NCI-H748 treated with DMSO at 0.1 percent for 48 hours (cell line): ENCODE measurements around the gene RAB7B.

Experiments used
- DNase-seq: peaks from one replicate; lab custom pipeline; 2025; lab: John Stamatoyannopoulos, UW

RAB7B gene

GRCh38 chr1:206022766-206023165 is 19.6 kb upstream of the RAB7B start:
- no peak for DNase-seq

GRCh38 chr1:206021626-206022365 is 18.6 kb upstream of the RAB7B start:
- no peak for DNase-seq

GRCh38 chr1:206021008-206021625 is 17.9 kb upstream of the RAB7B start:
- DNase-seq: no peak

GRCh38 chr1:206020393-206021007 is 17.3 kb upstream of the RAB7B start:
- DNase-seq: no peak

DNA sequence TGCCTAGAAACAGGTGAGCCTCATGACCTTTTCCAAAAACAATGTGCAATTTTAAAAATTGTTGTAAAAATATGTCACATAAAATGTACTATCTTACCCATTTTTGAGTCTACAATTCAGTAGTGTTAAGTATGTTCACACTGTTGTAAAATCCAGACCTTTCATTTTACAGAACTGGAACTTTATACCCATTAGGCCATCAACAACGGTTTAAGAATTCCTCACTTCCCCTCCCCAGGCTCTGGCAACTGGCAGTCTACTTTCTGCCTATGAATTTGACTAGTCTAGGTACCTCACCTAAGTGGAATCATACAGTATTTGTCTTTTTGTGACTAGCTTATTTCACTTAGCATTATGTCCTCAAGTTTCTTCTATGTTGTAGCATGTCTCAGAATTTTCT is 11.9 kb upstream of the RAB7B start:
- DNase-seq: no peak

DNA sequence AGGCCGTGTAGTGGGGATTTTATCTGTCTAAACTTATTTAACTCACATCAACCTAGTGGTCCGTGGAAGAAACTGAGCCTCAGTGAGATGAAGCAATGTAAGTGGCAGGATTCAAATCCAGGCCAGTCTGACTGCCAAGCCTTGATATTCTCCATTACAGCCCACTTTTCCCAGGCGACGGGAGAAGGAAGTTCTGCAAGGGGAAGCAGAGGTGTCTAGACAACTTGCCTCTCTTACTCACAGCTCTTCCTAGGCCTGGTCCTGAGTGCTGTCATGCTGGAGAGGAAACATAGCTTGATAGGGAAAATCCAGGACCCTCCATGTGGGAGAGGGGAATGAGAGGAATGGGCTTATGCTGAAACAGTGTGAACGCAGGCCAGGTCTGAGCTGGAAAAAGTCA is 11.4 kb upstream of the RAB7B start:
- no peak for DNase-seq

GRCh38 chr1:206013026-206013795 is 10.0 kb upstream of the RAB7B start:
- no peak for DNase-seq

DNA sequence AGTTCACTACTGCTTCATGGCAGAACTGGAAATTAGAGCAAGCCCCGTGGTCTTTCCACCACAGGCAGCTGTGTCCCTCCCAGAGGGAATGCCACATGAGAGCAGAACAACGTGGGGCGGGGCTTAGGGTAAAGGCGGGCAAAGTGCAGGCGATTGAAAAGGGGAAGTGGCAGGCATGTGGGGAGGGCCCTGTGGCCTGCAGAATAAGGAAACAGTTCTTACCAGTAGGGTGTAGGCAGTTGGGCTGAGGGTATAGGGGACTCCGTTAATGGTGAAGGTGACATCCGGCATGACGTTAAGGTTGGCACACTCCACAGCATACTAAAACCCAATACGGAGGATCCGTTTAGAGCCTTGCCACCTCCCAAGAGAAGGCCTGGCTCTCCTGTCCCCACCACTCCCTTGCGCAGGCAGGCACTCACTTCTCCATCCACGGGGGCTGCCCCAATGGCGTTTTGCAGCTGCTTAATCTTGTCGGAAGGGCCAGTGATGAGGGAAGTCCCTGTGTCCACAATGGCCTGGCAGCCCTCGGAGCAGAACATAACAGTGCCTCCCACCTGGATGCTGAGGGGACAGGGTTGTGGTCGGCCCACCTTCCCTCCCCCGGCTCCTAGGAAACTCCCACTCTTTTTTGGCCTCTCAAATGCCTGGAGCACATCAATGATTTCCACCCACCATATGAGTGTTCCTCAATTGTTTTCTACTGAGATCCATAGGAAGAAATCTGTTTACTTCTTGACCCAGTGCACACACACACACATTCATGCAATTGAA is 9.1 kb upstream of the RAB7B start:
- DNase-seq: no peak

- no peak for DNase-seq
These were observed 7.9 kb upstream of the RAB7B start for GRCh38 chr1:206011057-206011456.

- DNase-seq: no peak
These were observed 6.9 kb upstream of the RAB7B start for GRCh38 chr1:206010060-206010459.

- DNase-seq: no peak
These were observed 3.8 kb upstream of the RAB7B start for GRCh38 chr1:206006946-206007345.

- DNase-seq: no peak
These were observed 2.6 kb upstream of the RAB7B start for GRCh38 chr1:206005778-206006180.

- DNase-seq: no peak
These were observed 2.0 kb upstream of the RAB7B start for GRCh38 chr1:206005234-206005633.

GRCh38 chr1:206004826-206005225 is 1.6 kb upstream of the RAB7B start:
- DNase-seq: no peak

DNA sequence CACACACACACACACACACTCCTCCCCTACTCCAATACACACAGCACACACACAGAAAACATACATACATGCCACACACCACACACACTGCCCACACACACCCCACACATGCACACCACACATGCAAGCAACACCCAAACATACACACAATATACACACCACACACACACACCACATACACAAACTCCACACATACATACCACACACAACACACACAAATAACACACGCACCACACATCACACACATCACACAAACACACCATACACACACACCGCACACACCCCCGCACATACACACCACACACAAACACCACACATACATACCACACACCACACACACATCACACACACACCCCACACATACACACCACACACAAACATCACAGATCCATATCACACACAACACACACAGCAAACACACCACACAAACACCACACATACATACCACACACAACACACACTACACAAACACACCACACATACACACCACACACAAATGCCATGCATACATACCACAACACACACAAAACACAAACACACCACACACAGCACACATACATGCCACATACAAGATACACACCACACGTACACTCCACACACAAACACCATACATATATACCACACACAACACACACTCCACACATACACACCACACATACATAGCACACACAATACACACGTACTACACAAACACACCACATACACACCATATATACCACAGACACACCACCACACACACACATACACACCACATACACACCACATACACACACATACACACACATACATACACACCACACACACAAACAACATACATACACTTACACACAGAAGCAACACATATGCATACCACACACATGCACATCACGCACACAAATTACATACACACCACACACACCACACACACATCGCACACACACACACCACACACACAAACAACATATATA is 932 bp upstream of the RAB7B start:
- DNase-seq: no peak

DNA sequence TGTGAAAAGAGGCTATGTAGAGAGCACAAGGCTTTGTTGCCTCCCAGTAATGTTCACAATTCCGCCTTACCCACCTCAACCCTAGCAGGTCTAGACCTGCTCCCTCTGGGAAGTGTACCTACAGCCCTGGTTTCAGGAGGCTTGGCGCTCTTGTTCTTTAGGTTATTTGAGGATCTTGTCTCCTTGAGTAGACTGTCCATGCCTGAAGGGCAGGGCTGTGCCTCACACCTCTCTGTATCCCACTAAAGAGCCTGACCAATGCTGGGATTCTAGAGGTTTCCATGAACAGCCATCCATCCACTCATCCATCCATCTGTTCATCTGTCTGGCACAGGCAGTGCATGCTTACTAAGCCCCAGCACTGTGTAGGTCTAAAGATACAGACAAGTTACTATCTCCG is 1.0 kb downstream of the RAB7B start:
- no peak for DNase-seq

GRCh38 chr1:206001476-206001888 is 1.7 kb downstream of the RAB7B start:
- no peak for DNase-seq

GRCh38 chr1:206000641-206001339 is 2.4 kb downstream of the RAB7B start:
- no peak for DNase-seq

DNA sequence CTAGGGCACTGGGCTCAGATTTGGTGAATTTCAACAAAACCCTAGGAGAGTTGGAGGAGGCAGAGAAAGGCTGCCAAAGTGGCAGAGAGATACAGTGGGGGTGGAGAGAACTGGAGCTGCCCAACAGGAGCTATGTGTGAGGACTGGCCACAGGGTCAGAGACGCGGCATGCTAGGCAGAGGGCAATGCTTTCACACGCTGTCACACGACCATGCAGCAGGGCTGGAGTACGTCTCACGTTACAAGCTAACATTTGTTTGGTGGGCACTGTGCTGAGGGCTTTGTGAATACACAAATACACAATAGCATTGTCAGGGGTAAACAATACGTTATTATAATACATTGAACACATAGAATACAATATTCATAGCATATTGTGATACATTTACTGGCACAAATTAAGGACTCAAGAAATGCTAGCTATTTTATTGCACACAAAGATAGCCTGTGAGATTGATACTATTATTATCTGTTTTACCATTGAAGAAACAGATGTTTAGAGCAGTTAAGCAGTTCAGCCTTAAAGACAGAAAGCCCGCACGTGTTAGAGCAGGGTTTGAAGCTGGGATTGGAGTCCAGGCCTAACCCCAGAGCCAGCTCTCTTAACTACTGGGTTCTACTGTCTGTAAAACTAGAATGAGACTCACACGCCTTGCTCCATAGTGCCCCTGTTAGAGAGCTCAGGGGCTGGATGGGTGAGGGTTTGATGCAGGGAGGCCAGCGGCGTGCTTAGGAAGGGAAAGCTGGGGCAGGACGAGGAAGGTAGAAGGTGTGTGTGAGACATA is 4.5 kb downstream of the RAB7B start:
- peak; percentile 3 for DNase-seq
